Fibroblast of lung (primary cell): ENCODE measurements around the gene LDLRAD4. TPM values are rescaled to one million over a fixed set of nuclear protein-coding genes. Genes with fewer than 3 reads are reported as not detected.

ENCODE experiments used
- DNase-seq, 2 donors: peaks; one replicate each; pipeline versions ENCODE4 v3.0.0 to v3.0.0-alpha.2; 2010; ENCODE audit warnings: low read depth in 2 of 2
- H2AFZ ChIP-seq: 2 replicates; pipeline ENCODE4 v1.5.1; 2012; ENCODE audit warnings: low read length, control low read depth, inconsistent platforms
- H3K27ac ChIP-seq: 2 replicates; pipeline ENCODE4 v1.5.1; 2011; ENCODE audit warnings: low read length, control low read depth; ENCODE audit not compliant: insufficient read depth
- H3K27me3 ChIP-seq: 2 replicates; pipeline ENCODE4 v1.5.1; 2011; ENCODE audit warnings: mild to moderate bottlenecking, low read length; ENCODE audit not compliant: control insufficient read depth, insufficient read depth
- H3K36me3 ChIP-seq: 2 replicates; pipeline ENCODE4 v1.5.1; 2011; ENCODE audit warnings: low read length; ENCODE audit not compliant: control insufficient read depth, insufficient read depth
- H3K4me1 ChIP-seq: 2 replicates; pipeline ENCODE4 v1.5.1; 2011; ENCODE audit warnings: low read length; ENCODE audit not compliant: control insufficient read depth, insufficient read depth; ENCODE audit errors: extremely low read depth
- H3K4me2 ChIP-seq: 2 replicates; pipeline ENCODE4 v1.5.1; 2011; ENCODE audit warnings: low read length, control low read depth; ENCODE audit not compliant: insufficient read depth; ENCODE audit errors: extremely low read depth
- H3K4me3 ChIP-seq, 4 experiments: fragments of 200-600 bp in 1 of 4; sonication (generic) in 1 of 4; replicated peaks in 1 of 4; 2 replicates each; pipeline ENCODE4 v1.5.1; 2011 to 2016; ENCODE audit warnings: low read length in 4 of 4, low read depth in 3 of 4, mild to moderate bottlenecking in 3 of 4, control low read depth in 2 of 4, inconsistent platforms in 1 of 4, mixed read lengths in 1 of 4; ENCODE audit not compliant: insufficient read depth in 1 of 4; ENCODE audit errors: control extremely low read depth in 1 of 4
- H3K79me2 ChIP-seq: 2 replicates; pipeline ENCODE4 v1.5.1; 2012; ENCODE audit warnings: mild to moderate bottlenecking, low read length, inconsistent platforms; ENCODE audit not compliant: control insufficient read depth, insufficient read depth
- H3K9ac ChIP-seq: 2 replicates; pipeline ENCODE4 v1.5.1; 2011; ENCODE audit warnings: mild to moderate bottlenecking, low read length, control low read depth; ENCODE audit not compliant: insufficient read depth
- H3K9me3 ChIP-seq: 2 replicates; pipeline ENCODE4 v1.5.1; 2012; ENCODE audit warnings: low read depth, low read length; ENCODE audit not compliant: control insufficient read depth, insufficient read depth
- H4K20me1 ChIP-seq: 2 replicates; pipeline ENCODE4 v1.5.1; 2011; ENCODE audit warnings: low read length; ENCODE audit not compliant: control insufficient read depth, insufficient read depth; ENCODE audit errors: extremely low read depth
- EZH2 ChIP-seq: IDR thresholded peaks from 2 replicates; pipeline ENCODE4 v1.5.1; 2012; ENCODE audit warnings: low read length, control low read depth, mild to moderate bottlenecking; ENCODE audit errors: missing control alignments
- polyA plus RNA-seq, 2 donors: library from polyadenylated mRNA; depleted of rRNA in 1 of 2; stranded (reverse) in 1 of 2; unstranded in 1 of 2; fragments of >200 nt; gene quantifications; 2 replicates each; pipeline ENCODE4 v1.2.1, GENCODE V29; 2011 to 2012; ENCODE audit warnings: missing spikeins in 1 of 2
- total RNA-seq: library from RNA; depleted of rRNA; stranded (reverse); fragments of >200 nt; gene quantifications from 2 replicates; pipeline ENCODE4 v1.2.1, GENCODE V29; 2014
- TF ChIP-seq, protein P1 (sequence below), 2 donors: IDR thresholded peaks in 1 of 2; conservative IDR thresholded peaks in 1 of 2; 1 replicate in 1 of 2; 2 replicates in 1 of 2; pipeline ENCODE4 v1.5.1; 2011 to 2012; ENCODE audit warnings: low read length in 2 of 2, control low read depth in 1 of 2, inconsistent platforms in 1 of 2, low read depth in 1 of 2, mild to moderate bottlenecking in 1 of 2

Gene LDLRAD4
- total and polyA plus RNA-seq, 2 donors (not counting 1 experiment from before 2014, with no cell fraction given) = not detected

DNA sequence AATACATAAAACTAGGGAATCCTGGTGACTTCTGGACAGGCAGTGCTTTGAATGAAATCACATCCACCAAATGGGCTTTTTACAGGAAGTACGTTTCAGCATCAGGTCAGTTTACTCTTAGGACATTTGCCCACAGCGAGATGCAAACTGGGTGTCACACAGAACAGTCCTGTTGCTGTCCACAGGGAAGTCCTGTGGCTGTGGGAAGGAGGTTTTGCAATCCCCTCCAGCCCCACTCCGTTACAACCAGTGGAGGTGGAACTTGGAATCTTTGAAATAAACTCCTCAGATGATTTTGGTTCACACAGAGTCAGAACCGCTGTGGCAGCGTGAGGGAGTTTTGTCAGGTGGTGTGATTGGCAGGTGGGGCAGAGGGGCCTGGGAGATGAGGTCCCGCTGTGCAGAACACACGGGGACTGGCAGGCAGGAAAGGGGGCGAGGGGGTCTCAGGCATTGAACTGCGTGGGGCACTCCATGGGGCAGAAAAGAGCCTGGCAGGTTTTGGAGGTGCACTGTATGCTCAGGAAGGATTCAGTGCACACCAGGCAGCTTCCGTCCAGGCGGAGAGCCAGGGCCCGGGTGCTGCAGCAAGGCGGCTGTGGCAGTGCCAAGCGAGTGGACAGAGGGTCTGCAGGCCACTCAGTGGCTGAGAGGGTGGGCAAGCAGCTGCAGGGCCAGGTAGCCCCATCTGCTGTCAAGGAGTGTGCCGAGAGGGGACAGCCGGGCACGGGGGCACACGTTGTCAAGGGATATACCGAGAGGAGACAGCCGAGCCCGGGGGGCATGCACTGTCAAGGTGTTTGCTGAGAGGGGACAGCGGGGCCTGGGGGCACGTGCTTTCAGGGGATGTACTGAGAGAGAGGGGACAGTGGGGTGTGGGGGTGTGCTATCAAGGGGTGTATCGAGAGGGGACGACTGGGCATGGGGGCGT is 148.7 kb downstream of the LDLRAD4 start:
- no peaks in the 10 kb centered on the region for H3K36me3 ChIP-seq
- no peaks in the 10 kb centered on the region for H4K20me1 ChIP-seq
- H3K27me3 ChIP-seq = no peaks in the 10 kb centered on the region
- H2AFZ ChIP-seq = no peak overlapping the region
- no peaks in the 10 kb centered on the region for H3K79me2 ChIP-seq
- no peak overlapping the region for H3K4me3 ChIP-seq
- no peak overlapping the region for H3K9ac ChIP-seq
- DNase-seq = no peak
- no peaks in the 10 kb centered on the region for H3K4me1 ChIP-seq
- TF ChIP-seq EZH2 = no peak
- TF ChIP-seq, protein P1, sequence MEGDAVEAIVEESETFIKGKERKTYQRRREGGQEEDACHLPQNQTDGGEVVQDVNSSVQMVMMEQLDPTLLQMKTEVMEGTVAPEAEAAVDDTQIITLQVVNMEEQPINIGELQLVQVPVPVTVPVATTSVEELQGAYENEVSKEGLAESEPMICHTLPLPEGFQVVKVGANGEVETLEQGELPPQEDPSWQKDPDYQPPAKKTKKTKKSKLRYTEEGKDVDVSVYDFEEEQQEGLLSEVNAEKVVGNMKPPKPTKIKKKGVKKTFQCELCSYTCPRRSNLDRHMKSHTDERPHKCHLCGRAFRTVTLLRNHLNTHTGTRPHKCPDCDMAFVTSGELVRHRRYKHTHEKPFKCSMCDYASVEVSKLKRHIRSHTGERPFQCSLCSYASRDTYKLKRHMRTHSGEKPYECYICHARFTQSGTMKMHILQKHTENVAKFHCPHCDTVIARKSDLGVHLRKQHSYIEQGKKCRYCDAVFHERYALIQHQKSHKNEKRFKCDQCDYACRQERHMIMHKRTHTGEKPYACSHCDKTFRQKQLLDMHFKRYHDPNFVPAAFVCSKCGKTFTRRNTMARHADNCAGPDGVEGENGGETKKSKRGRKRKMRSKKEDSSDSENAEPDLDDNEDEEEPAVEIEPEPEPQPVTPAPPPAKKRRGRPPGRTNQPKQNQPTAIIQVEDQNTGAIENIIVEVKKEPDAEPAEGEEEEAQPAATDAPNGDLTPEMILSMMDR (conservative IDR thresholded peaks at IDR 0.05 in 1 of 2, IDR thresholded peaks at IDR 0.05 in 1 of 2; ENCODE audit: low read depth in 1 of 2, low read length in 2 of 2) = no peak
- no peak overlapping the region for H3K4me2 ChIP-seq
- H3K27ac ChIP-seq = no peak overlapping the region
- no peaks in the 10 kb centered on the region for H3K9me3 ChIP-seq

DNA sequence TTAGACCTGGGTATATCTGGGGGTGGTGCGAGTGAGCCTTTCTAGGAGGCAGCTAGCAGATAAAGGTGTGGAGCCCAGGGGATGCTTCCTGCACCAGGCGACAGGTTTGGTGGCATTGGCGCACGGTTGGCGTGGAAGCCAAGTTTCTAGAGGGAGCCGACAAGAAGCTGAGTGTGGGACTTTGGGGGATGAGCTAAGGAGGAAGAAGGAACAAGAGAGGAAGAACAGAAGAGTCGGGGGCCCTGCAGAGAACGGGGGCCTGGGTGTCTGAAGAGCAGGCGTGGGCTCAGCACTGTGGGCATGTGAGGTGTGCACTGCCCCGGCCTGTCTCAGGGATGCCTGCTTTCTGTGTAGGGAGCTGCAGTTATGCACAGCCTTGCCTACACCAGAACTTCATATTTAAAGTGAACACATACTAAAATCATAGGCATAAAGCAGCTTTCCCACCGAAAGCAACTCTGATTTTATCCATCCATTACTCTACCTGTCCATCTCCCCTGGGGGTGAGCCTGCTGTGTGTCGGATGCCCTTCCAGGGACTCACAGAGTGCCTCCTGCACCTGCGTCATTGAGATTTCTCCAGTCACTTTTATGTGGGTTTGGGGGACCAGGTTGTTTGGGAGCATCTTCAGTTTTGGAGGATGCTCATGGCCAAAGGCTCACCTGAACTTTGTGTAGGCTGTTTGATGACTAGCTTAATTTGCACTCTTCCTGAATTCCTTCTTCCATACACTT is 149.7 kb downstream of the LDLRAD4 start:
- Histone ChIP-seq H3K4me1 (no peaks in the 10 kb centered on the region), H3K4me2 (no peak overlapping the region), H3K27me3 (no peaks in the 10 kb centered on the region), H3K27ac (no peak overlapping the region), H3K4me3 (no peak overlapping the region), H4K20me1 (no peaks in the 10 kb centered on the region), H2AFZ (no peak overlapping the region), H3K79me2 (no peaks in the 10 kb centered on the region), H3K9me3 (no peaks in the 10 kb centered on the region), H3K36me3 (no peaks in the 10 kb centered on the region), H3K9ac (no peak overlapping the region)
- no peak for DNase-seq
- TF ChIP-seq EZH2 = no peak
- TF ChIP-seq, protein P1 (conservative IDR thresholded peaks at IDR 0.05 in 1 of 2, IDR thresholded peaks at IDR 0.05 in 1 of 2; ENCODE audit: low read depth in 1 of 2, low read length in 2 of 2) = no peak

- H3K27me3 ChIP-seq = no peaks in the 10 kb centered on the region
- H3K36me3 ChIP-seq = no peaks in the 10 kb centered on the region
- H4K20me1 ChIP-seq = no peaks in the 10 kb centered on the region
- no peak overlapping the region for H3K9ac ChIP-seq
- no peaks in the 10 kb centered on the region for H3K9me3 ChIP-seq
- no peak overlapping the region for H3K4me2 ChIP-seq
- H3K79me2 ChIP-seq = no peaks in the 10 kb centered on the region
- DNase-seq = no peak
- H2AFZ ChIP-seq = no peak overlapping the region
- no peaks in the 10 kb centered on the region for H3K4me1 ChIP-seq
- H3K4me3 ChIP-seq = no peak overlapping the region
- no peak overlapping the region for H3K27ac ChIP-seq
- TF ChIP-seq EZH2 = no peak
- TF ChIP-seq, protein P1 (conservative IDR thresholded peaks at IDR 0.05 in 1 of 2, IDR thresholded peaks at IDR 0.05 in 1 of 2; ENCODE audit: low read depth in 1 of 2, low read length in 2 of 2) = no peak
These were observed 150.8 kb downstream of the LDLRAD4 start for GRCh38 chr18:13369353-13369752.
